T-cell (primary cell): Measurements from ENCODE around the gene ARPC5. TPM values are rescaled to one million over a fixed set of nuclear protein-coding genes. Genes with fewer than 3 reads are reported as not detected.
"Not testable (repeated sequence)": the region's sequence is repeated elsewhere in the genome, so short reads cannot be mapped to it uniquely, and the experiment has no call there.

Source experiments
- ATAC-seq, 4 experiments: fragments of 200-7000 bp in 3 of 4; fragments of 150-1000 bp in 1 of 4; cut with Tn5 transposase; replicated peaks in 1 of 4; 1 replicate in 3 of 4; 2 replicates in 1 of 4; pipeline ENCODE4 v1.10.0; 2021; ENCODE audit warnings: moderate library complexity in 3 of 4, mild to moderate bottlenecking in 2 of 4, moderate number of reproducible peaks in 1 of 4
- CTCF ChIA-PET, 2 donors: fragments of 300-600 bp; sonication (Branson Sonifier 250); formaldehyde crosslinking; loops; one replicate each; lab custom pipeline; 2022; ENCODE audit warnings: antibody characterized with exemption in 2 of 2; lab: Charles Lee
- POLR2A ChIA-PET, 2 donors: fragments of 300-600 bp; sonication (Branson Sonifier 250); formaldehyde crosslinking; loops; one replicate each; lab custom pipeline; 2022; ENCODE audit warnings: antibody characterized with exemption in 2 of 2; lab: Charles Lee
- DNase-seq, 35 experiments: peaks; one replicate each; pipeline versions ENCODE4 v3.0.0 to v3.0.0-alpha.2; 2013 to 2023
- H3K27ac ChIP-seq: one replicate; pipeline ENCODE4 v1.5.1; 2013; ENCODE audit warnings: low read length
- H3K27me3 ChIP-seq, 2 experiments: replicated peaks in 1 of 2; 1 replicate in 1 of 2; 2 replicates in 1 of 2; pipeline versions ENCODE4 v1.6.1 to v1.7.0; 2013; ENCODE audit warnings: low read length in 1 of 2, mixed read lengths in 1 of 2; ENCODE audit not compliant: control insufficient read depth in 2 of 2, insufficient read depth in 2 of 2; ENCODE audit errors: extremely low read depth in 1 of 2
- H3K36me3 ChIP-seq, 2 donors: 1 replicate in 1 of 2; 2 replicates in 1 of 2; pipeline versions ENCODE4 v1.6.1 to v1.7.0; 2013; ENCODE audit warnings: low read length in 1 of 2; ENCODE audit not compliant: control insufficient read depth in 2 of 2, insufficient read depth in 1 of 2; ENCODE audit errors: extremely low read depth in 1 of 2
- H3K4me1 ChIP-seq, 2 experiments: 1 replicate in 1 of 2; 2 replicates in 1 of 2; pipeline versions ENCODE4 v1.6.1 to v1.7.0; 2013; ENCODE audit warnings: low read length in 2 of 2, mixed read lengths in 1 of 2; ENCODE audit not compliant: insufficient read depth in 2 of 2, control insufficient read depth in 1 of 2; ENCODE audit errors: extremely low read depth in 1 of 2
- H3K4me3 ChIP-seq, 2 donors: 1 replicate in 1 of 2; 2 replicates in 1 of 2; pipeline versions ENCODE4 v1.5.1 to v1.7.0; 2013; ENCODE audit warnings: mild to moderate bottlenecking in 2 of 2, low read length in 1 of 2, moderate library complexity in 1 of 2; ENCODE audit not compliant: control insufficient read depth in 1 of 2; ENCODE audit errors: extremely low read depth in 1 of 2
- H3K9me3 ChIP-seq: 2 replicates; pipeline ENCODE4 v1.7.0; 2013
- H3K27ac Mint-ChIP-seq, 2 donors: one replicate each; pipeline ENCODE4 v1.8.0; 2020 to 2021; ENCODE audit warnings: mild to moderate bottlenecking in 2 of 2, mixed read lengths in 2 of 2
- H3K27me3 Mint-ChIP-seq, 2 donors: one replicate each; pipeline ENCODE4 v1.8.0; 2021 to 2022; ENCODE audit warnings: mixed read lengths in 2 of 2
- H3K36me3 Mint-ChIP-seq: one replicate; pipeline ENCODE4 v1.8.0; 2021; ENCODE audit warnings: mixed read lengths
- H3K4me1 Mint-ChIP-seq, 3 donors: one replicate each; pipeline ENCODE4 v1.8.0; 2020 to 2022; ENCODE audit warnings: mixed read lengths in 3 of 3, mild to moderate bottlenecking in 1 of 3
- H3K4me3 Mint-ChIP-seq, 3 donors: one replicate each; pipeline ENCODE4 v1.8.0; 2020 to 2022; ENCODE audit warnings: mild to moderate bottlenecking in 3 of 3, mixed read lengths in 3 of 3, moderate library complexity in 3 of 3
- H3K9me3 Mint-ChIP-seq, 3 donors: one replicate each; pipeline ENCODE4 v1.8.0; 2020 to 2022; ENCODE audit warnings: mixed read lengths in 3 of 3
- WGBS: methylation state at CpG from one replicate; pipeline ENCODE4 v1.1.5; 2013; ENCODE audit warnings: missing lambda C conversion rate; ENCODE audit not compliant: insufficient coverage; 5-methylcytosine and 5-hydroxymethylcytosine counted together
- total RNA-seq, 35 experiments: library from RNA in 6 of 35; stranded (reverse) in 6 of 35; fragments of 120-200 nt in 1 of 35; gene quantifications; one replicate each; pipeline versions ENCODE4 v1.2.1 to v1.2.4 and lab custom pipeline; 2013 to 2026

Gene ARPC5
- total RNA-seq, 5 donors from 2014 or later (not counting 1 experiment from before 2014, with no cell fraction given), result 69.8 to 116 (median 106) TPM

GRCh38 chr1:183618202-183618601 is 17.4 kb downstream of the ARPC5 start:
- H3K9me3 ChIP-seq, POLR2A ChIA-PET, H3K27me3 Mint-ChIP-seq, H3K4me1 ChIP-seq, H3K4me3 ChIP-seq, H3K27ac ChIP-seq, ATAC-seq, CTCF ChIA-PET, H3K9me3 Mint-ChIP-seq, DNase-seq, H3K27me3 ChIP-seq, H3K36me3 Mint-ChIP-seq, H3K27ac Mint-ChIP-seq, H3K36me3 ChIP-seq, H3K4me3 Mint-ChIP-seq: not testable (repeated sequence)
- H3K4me1 Mint-ChIP-seq, result peaks cover 0 to 12% (median 7%) of the 10 kb centered on the region in 3 donors
- no CpG with 5 or more reads among the region's 5 CpGs for WGBS

- H3K27ac ChIP-seq, H3K4me1 Mint-ChIP-seq, POLR2A ChIA-PET, H3K36me3 Mint-ChIP-seq, CTCF ChIA-PET, H3K9me3 Mint-ChIP-seq, H3K36me3 ChIP-seq, H3K4me3 ChIP-seq, H3K4me3 Mint-ChIP-seq, H3K27me3 Mint-ChIP-seq, H3K4me1 ChIP-seq, H3K27me3 ChIP-seq, H3K9me3 ChIP-seq, H3K27ac Mint-ChIP-seq, DNase-seq, ATAC-seq: not testable (repeated sequence)
- WGBS, result no CpG with 5 or more reads among the region's 3 CpGs
Measured at GRCh38 chr1:183612975-183613374, 22.6 kb downstream of the ARPC5 start.

DNA sequence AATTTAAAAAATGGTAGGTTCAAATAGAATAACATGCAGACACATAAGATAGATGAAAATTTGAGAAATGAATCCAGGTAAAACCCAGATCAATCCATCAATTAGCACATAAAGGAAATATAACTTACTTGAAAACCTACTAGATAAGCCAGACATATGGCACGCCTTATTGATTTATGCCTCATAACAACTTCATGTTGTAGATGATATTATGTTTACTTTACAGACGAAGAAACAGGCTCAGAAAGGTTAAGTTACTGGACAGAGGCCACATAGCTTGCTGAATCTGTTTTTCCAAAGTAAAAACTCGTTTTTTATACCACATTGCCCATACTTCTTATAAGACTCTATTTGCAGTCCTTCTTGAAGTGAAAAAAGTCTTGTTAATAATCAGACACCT is 23.2 kb downstream of the ARPC5 start:
- H3K27ac ChIP-seq, result no peak overlapping the region

DNA sequence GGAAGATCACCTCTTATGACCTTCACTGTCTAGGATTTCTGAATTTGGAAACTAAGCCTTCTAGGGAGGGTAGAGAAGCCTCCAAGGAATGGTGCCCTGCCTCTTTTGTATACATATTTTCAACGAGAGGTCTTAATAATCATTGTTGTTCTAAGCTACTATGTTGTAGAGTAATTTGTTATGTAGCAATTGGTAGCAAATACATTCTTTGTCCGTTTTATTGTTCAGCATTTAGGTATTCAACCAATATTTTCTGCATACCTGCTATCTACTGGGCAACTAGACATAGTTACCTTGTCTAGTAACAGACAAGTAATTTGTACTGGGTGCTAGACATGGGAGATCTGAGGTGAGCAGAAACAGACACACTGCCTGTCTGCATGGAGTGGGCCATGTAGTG is 24.6 kb downstream of the ARPC5 start:
- H3K27ac Mint-ChIP-seq, result no peak overlapping the region
- peaks cover 0 to 5% of the 10 kb centered on the region in 2 donors for H3K27me3 Mint-ChIP-seq
- Histone ChIP-seq H3K9me3 (no peaks in the 10 kb centered on the region), H3K4me1 (no peaks in the 10 kb centered on the region), H3K36me3 (no peaks in the 10 kb centered on the region), H3K27me3 (peaks cover 0 to 12% of the 10 kb centered on the region in 2 experiments), H3K4me3 (no peak overlapping the region), H3K27ac (no peak overlapping the region)
- no peak overlapping the region for H3K4me3 Mint-ChIP-seq
- ChIA-PET POLR2A (no interaction called here), CTCF (no interaction called here)
- no peaks in the 10 kb centered on the region for H3K36me3 Mint-ChIP-seq
- ATAC-seq, result no peak
- WGBS, result no CpG with 5 or more reads among the region's 2 CpGs
- peaks cover 0 to 6% (median 2%) of the 10 kb centered on the region in 3 donors for H3K4me1 Mint-ChIP-seq
- DNase-seq, result no peak
- no peaks in the 10 kb centered on the region for H3K9me3 Mint-ChIP-seq

More for the DNA sequence above, 23.2 kb downstream of the ARPC5 start:
- no peaks in the 10 kb centered on the region for H3K9me3 Mint-ChIP-seq
- Histone ChIP-seq H3K4me3 (no peak overlapping the region), H3K36me3 (no peaks in the 10 kb centered on the region), H3K27me3 (peaks cover 0 to 8% of the 10 kb centered on the region in 2 experiments), H3K4me1 (no peaks in the 10 kb centered on the region), H3K9me3 (no peaks in the 10 kb centered on the region)
- H3K27me3 Mint-ChIP-seq, result peaks cover 0 to 5% of the 10 kb centered on the region in 2 donors
- ChIA-PET CTCF (no interaction called here), POLR2A (no interaction called here)
- ATAC-seq (no peak), DNase-seq (no peak)
- H3K36me3 Mint-ChIP-seq, result no peaks in the 10 kb centered on the region
- WGBS, result no CpG with 5 or more reads among the region's 3 CpGs
- no peak overlapping the region for H3K27ac Mint-ChIP-seq
- no peak overlapping the region for H3K4me3 Mint-ChIP-seq
- H3K4me1 Mint-ChIP-seq, result peaks cover 0 to 6% (median 0%) of the 10 kb centered on the region in 3 donors

- ChIA-PET POLR2A (no interaction called here), CTCF (interaction anchor here (0.6 to 1.2 kb wide), 2 partner anchors 306 to 307 kb away, joined by 3 read pairs; no protein-coding TSS in a partner anchor)
- Histone ChIP-seq H3K4me3 (no peak overlapping the region), H3K27me3 (peaks cover 0 to 12% of the 10 kb centered on the region in 2 experiments), H3K36me3 (no peaks in the 10 kb centered on the region), H3K9me3 (no peaks in the 10 kb centered on the region), H3K4me1 (no peaks in the 10 kb centered on the region), H3K27ac (no peak overlapping the region)
- no peak overlapping the region for H3K27ac Mint-ChIP-seq
- H3K27me3 Mint-ChIP-seq, result peaks cover 0 to 5% of the 10 kb centered on the region in 2 donors
- no peaks in the 10 kb centered on the region for H3K36me3 Mint-ChIP-seq
- ATAC-seq (no peak), DNase-seq (no peak)
- no peak overlapping the region for H3K4me3 Mint-ChIP-seq
- H3K9me3 Mint-ChIP-seq, result no peaks in the 10 kb centered on the region
- 63% methylated on average over 1 of the region's 3 CpGs for WGBS
- peaks cover 0 to 4% (median 2%) of the 10 kb centered on the region in 3 donors for H3K4me1 Mint-ChIP-seq
Measured at GRCh38 chr1:183609759-183610452, 25.7 kb downstream of the ARPC5 start.

DNA sequence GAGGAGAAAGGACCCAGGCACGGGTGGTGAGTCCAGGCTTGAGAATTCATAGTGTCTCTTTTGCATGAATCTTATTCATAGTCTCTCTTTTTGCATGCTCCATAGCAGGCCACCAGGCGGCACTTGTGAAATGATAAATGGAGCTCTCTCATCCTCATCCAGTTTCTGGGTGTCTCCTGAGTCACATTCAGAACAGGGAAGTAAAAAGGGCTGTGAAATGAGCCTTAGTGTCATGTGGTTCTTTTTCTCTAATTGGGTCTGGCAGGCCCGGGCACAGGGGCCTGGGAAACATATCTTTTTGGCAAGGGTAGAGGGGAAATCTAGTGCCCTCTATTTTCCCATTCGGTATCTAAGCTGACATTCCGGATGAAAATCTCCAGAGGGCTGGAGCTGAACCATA is 26.3 kb downstream of the ARPC5 start:
- H3K9me3 ChIP-seq, result no peaks in the 10 kb centered on the region
- H3K27me3 ChIP-seq, result peaks cover 0 to 15% of the 10 kb centered on the region in 2 experiments
- no peak overlapping the region for H3K27ac Mint-ChIP-seq
- ChIA-PET CTCF (interaction anchor here (0.6 to 1.2 kb wide), 2 partner anchors 307 to 308 kb away, joined by 3 read pairs; no protein-coding TSS in a partner anchor), POLR2A (no interaction called here)
- H3K36me3 ChIP-seq, result no peaks in the 10 kb centered on the region
- H3K9me3 Mint-ChIP-seq, result no peaks in the 10 kb centered on the region
- H3K27ac ChIP-seq, result no peak overlapping the region
- H3K4me3 Mint-ChIP-seq, result no peak overlapping the region
- peaks cover 0 to 2% (median under 1%) of the 10 kb centered on the region in 3 donors for H3K4me1 Mint-ChIP-seq
- no peaks in the 10 kb centered on the region for H3K4me1 ChIP-seq
- no peaks in the 10 kb centered on the region for H3K36me3 Mint-ChIP-seq
- WGBS, result no CpG with 5 or more reads among the region's 5 CpGs
- ATAC-seq (no peak), DNase-seq (peak in 1 of 35 experiments; percentile 24)
- H3K4me3 ChIP-seq, result no peak overlapping the region
- peaks cover under 1% of the 10 kb centered on the region in 2 donors for H3K27me3 Mint-ChIP-seq
